H1 (cell line): ENCODE results near the gene ATP6V1F.

ENCODE experiments used
- ASH2L ChIP-seq: fragments of 200-600, 300-600 bp; sonication (generic); IDR thresholded peaks from one replicate; pipeline ENCODE4 v1.7.1; 2017; ENCODE audit warnings: low read length
- CTCF ChIP-seq, 3 experiments: IDR thresholded peaks; 1 replicate in 2 of 3; 2 replicates in 1 of 3; pipeline versions ENCODE4 v1.5.1 to v1.6.1; 2011; ENCODE audit warnings: low read length in 3 of 3, mild to moderate bottlenecking in 3 of 3, inconsistent platforms in 2 of 3, low read depth in 1 of 3, moderate library complexity in 1 of 3; ENCODE audit not compliant: insufficient read depth in 1 of 3; ENCODE audit errors: control extremely low read depth in 1 of 3
- GTF2F1 ChIP-seq: IDR thresholded peaks from 2 replicates; pipeline ENCODE4 v1.6.1; 2012; ENCODE audit warnings: low read depth, low read length, improper control_type of control experiment, borderline replicate concordance
- HDAC6 ChIP-seq: IDR thresholded peaks from one replicate; pipeline ENCODE4 v1.7.1; 2012; ENCODE audit warnings: low read depth, mild to moderate bottlenecking, inconsistent platforms, low read length, moderate library complexity
- JUND ChIP-seq: IDR thresholded peaks from 2 replicates; pipeline ENCODE4 v1.6.1; 2011; ENCODE audit warnings: mild to moderate bottlenecking, improper control_type of control experiment, low read length
- POLR2A ChIP-seq, 2 experiments: IDR thresholded peaks; 1 replicate in 1 of 2; 2 replicates in 1 of 2; pipeline ENCODE4 v1.6.1; 2011; ENCODE audit warnings: low read depth in 2 of 2, low read length in 2 of 2, mild to moderate bottlenecking in 2 of 2; ENCODE audit errors: control extremely low read depth in 1 of 2
- POLR2AphosphoS5 ChIP-seq: IDR thresholded peaks from 2 replicates; pipeline ENCODE4 v1.6.1; 2011; ENCODE audit warnings: low read depth, low read length
- SIN3A ChIP-seq, 2 experiments: IDR thresholded peaks in 1 of 2; conservative IDR thresholded peaks in 1 of 2; 2 replicates each; pipeline ENCODE4 v1.6.1; 2011 to 2012; ENCODE audit warnings: low read length in 2 of 2, improper control_type of control experiment in 1 of 2, low read depth in 1 of 2, mild to moderate bottlenecking in 1 of 2
- SP1 ChIP-seq: IDR thresholded peaks from 2 replicates; pipeline ENCODE4 v1.6.1; 2011; ENCODE audit warnings: low read depth, low read length
- ZNF274 ChIP-seq: IDR thresholded peaks from 2 replicates; pipeline ENCODE4 v1.7.0; 2012; ENCODE audit warnings: low read length, borderline replicate concordance; ENCODE audit errors: extremely low read depth

GRCh38 chr7:128840326-128841170 is 22.1 kb upstream of the ATP6V1F start:
- TF ChIP-seq POLR2A (IDR thresholded peaks at IDR 0.05; ENCODE audit: control extremely low read depth in 1 of 2, low read depth in 2 of 2, low read length in 2 of 2), result no peak
- TF ChIP-seq JUND, result no peak
- TF ChIP-seq SIN3A (conservative IDR thresholded peaks at IDR 0.05 in 1 of 2, IDR thresholded peaks at IDR 0.05 in 1 of 2; ENCODE audit: low read depth in 1 of 2, low read length in 2 of 2), result no peak
- TF ChIP-seq ZNF274, result no peak
- TF ChIP-seq CTCF (IDR thresholded peaks at IDR 0.05; ENCODE audit: control extremely low read depth in 1 of 3, insufficient read depth in 1 of 3, low read depth in 1 of 3, low read length in 3 of 3), result no peak
- no peak for TF ChIP-seq HDAC6
- no peak for TF ChIP-seq SP1
- TF ChIP-seq POLR2AphosphoS5, result no peak
- no peak for TF ChIP-seq GTF2F1
- no peak for TF ChIP-seq ASH2L
